Cerebellar cortex (tissue), 1 donor: ENCODE results near the gene RHBDL1.
A peak's percentile ranks its signal among the peaks of the same experiment; 100 is the strongest.

Source experiments
- DNase-seq: peaks from one replicate; pipeline ENCODE4 v3.0.0-alpha.2; 2015; ENCODE audit warnings: low spot score

RHBDL1 gene

DNA sequence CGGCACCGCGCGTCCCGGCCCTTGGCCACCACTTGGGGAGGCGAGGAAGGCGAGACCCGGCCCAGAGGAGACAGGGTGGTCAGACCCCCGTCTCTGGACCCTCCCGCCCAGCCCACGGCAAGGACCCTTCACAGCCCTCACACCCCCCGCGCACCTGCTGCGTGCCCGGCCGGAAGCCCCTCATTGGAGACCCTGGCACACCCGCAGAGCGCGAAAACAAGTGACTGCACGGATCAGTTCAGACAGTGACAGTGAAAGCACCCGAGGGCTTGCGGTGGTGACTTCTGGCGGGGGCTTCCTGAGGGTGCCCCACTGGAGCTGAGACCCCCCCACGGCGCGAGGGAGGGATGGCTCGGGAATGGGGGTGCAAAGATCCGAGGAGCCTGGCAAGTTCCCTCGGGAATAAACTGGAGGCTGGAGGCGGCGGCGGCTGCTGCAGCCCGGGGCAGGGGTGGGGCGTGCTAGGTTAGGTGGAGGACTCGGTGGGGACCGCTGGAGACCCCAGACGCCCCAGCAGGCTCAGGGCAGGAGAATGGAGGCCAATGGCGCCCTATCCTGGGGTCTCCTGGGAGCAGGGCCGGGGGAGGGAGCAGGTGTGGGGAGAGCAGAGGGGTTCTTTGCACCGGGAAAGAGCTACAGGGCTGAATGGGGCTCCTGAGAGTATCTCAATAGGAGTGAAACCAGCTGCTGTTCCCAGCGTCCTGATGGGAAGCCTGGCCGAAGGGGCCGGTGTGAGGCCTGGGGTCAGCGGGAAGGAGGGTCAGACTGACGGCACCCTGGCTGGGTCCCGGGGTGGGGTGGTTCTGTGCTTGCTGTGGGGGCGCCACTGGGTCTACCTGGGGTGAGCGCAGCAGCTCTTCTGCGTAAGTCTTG, 31.0 kb downstream of the RHBDL1 start:
- DNase-seq, result peak; percentile 56

DNA sequence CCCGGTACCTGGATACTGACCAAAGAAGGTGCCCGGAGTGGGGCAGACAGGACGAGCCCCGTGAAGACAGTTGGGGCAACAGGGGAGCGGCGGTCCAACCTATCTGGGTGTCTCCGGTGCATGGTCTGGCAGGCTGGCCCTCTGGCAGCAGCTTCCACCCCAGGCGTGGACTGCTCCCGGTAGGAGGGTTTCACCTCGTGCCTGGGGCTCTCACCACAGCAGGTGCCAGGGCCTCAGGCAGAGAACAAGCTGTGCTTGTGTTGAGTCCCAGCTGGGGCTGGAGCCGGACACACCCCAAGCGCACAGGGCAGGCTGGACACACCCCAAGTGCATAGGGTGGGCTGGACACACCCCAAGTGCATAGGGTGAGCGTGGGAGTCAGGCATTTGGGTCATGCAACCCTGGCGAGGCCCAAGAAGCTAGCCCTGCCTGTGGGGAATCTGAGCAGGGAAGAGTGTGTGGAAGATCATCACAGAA, 31.6 kb downstream of the RHBDL1 start:
- DNase-seq, result no peak

DNA sequence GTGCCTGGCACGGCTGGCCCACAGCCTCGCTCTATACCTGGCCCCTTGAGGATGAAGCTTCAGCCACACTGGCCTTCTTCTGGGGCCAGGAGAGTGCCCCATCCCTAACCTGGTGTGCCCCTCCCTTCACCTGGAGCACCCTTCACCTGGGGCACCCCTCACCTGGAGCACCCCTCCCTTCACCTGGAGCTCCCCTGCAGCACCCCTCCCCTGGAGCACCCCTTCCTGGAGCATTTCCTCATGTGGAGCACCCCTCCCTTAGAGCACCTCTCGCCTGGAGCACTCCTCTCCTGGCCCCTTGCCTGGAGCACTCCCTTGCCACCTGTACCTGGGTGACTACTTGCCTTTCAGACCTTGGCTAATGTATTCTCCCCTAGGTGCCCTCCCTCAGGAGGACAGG, 32.5 kb downstream of the RHBDL1 start:
- DNase-seq, result no peak

DNA sequence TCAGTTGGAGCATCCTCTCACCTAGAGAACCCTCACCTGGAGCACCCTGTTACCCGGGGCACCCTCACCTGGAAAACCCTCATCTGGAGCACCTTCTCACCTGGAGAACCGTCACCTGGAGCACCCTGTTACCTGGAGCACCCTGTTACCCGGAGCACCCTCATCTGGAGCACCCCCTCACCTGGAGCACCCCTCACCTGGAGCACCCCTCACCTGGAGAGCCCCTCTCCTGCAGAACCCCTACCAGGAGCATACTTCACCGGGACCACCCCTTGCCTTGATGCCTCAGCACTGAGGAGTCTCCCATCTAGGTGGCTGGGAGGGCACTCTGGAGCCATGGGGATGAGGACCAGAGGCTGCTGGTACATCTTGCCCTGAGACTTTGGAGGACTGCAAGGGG, 33.5 kb downstream of the RHBDL1 start:
- no peak for DNase-seq

DNA sequence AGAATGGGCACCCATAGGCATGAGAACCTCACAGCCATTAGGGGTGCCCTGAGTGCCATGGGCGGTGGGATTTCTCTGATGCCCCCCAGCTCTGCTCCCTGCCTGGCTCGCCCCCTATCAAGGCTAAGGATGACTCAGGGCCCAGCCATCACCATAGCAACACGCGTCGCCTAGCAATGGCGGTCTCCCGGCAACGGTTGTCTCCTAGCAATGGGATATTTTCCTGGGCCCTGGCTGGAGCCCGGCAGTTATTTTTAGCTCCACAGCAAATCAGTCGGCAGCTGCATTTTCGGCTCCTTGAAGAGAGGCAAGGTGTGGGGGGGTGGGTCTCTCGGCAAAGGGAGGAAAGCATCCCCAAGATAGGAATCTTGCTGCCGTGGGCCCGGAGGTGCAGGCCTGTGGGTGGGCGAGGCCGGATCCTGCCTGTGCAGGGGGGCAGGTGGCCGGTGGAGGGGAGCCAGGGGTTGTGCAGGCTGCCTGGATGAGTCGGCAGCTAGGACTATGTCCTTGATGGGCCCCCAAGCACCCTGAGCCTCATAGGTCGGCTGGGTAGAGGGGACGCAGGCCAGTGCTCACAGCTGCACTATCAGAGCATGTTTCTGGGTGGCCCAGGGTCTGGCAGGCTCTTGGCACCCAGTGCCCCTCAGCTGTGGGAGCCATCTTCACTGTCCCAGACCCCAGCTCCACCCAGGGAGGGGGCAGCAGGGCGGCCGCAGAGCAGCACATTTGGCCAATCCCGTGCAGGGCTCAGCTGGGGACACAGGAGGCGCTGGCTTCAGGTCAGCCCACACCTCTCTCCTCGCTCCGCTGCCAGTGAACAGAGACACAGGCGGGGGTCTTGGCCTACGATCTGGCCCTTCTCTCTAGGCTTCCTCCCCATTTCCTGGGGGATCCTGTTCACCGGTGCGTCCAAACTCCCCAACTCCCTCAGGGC, 34.4 kb downstream of the RHBDL1 start:
- DNase-seq, result peak; percentile 98

DNA sequence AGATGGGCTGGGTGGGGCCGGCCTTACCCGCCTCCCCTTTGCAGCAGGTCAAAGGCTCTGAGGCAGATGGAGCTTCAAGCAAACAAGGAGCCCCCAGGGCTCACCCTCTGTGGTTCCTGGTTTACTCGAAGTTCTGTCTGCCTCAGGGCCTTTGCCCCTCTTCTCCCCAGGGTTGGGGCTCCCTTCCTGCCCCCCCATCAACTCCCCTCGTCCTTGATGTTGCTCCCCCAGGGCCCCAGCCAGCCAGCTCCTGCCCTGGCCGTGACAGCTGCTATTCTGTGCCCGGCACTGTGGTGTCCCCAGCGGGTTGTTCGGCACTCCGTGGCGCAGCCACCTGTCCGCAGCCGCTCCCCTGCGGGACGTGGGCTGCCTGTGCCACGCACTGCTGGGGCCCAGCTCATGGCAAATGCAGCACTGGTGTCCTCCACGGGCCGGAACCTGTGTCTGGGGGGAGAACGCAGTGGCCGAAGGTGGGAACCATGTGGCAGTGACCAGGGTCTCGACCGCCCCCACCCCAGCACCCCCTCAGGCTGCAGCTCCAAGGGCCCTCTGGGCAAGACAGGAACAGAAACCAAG, 35.1 kb downstream of the RHBDL1 start:
- DNase-seq, result no peak

DNA sequence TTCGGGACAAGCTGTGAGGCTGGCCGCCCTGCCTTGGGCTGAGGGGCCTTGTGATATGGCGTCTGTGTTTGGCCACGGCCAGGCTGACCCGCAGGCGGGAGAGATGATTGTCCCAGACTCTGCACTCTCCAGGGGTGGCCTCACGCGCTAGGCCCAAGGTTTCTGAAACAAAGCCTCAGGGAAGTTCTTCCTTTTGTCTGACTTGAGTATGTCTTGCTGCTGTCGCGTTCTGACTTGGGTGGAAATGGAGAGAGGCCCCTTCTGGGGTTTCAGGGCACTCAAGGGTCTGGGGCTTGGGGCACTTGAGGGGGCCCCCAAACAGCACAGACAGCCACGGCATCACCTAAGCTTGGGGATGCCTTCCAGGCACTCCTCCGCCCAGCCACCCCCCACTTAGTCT, 35.6 kb downstream of the RHBDL1 start:
- no peak for DNase-seq

DNA sequence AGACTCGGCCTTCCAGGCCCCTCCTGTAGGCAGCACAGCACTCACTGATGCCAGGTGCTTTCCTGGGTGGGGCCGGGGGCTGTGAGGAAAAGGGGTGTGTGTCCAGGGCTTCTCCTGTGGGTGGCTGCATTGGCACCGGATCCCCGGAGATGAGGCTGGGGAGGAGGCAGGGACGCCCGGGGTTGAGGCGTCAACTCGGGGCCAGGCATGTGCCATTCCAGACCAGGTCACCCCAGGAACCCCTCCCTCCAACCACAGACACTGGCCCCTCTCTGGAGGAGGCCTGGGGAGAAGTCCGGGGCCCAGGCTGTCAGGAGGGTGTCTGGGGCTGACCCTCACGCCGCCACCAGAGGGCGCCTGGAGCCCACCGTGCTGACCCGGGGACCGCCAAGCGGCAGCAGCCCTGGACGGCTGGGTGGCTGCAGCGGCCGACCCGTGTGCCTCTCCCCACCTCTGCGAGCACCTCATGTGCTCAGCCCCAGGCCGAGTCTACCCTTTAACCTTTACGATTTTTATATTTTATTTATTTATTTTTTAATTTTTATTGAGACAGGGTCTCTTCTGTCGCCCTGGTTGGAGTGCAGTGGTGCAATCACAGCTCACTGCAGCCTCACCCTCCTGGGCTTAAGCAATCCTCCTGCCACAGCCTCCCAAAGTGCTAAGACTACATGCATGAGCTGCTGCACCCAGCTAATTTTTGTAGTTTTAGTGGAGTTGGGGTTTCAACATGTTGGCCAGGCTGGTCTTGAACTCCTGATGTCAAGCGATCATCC, 36.3 kb downstream of the RHBDL1 start:
- peak; percentile 78 for DNase-seq

DNA sequence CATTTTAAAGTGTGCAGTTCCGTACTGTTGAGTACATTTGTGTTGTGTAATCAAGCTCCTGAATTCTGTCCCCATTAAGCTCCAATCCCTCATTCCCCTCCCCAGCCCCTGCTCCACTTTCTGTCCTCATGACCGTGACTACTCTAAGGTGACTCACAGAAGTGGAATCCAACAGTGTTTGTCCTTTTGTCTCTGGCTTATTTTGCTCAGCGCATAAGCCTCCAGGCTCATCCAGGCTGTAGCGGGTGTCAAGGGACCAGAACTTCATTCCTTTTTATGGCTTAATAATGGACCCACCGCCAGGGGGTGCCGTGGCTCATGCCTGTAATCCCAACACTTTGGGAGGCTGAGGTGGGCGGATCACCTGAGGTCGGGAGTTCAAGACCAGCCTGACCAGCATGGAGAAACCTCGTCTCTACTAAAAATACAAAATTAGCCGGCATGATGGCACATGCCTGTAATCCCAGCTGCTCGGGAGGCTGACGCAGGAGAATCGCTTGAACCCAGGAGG, 37.3 kb downstream of the RHBDL1 start:
- DNase-seq, result peak; percentile 84

DNA sequence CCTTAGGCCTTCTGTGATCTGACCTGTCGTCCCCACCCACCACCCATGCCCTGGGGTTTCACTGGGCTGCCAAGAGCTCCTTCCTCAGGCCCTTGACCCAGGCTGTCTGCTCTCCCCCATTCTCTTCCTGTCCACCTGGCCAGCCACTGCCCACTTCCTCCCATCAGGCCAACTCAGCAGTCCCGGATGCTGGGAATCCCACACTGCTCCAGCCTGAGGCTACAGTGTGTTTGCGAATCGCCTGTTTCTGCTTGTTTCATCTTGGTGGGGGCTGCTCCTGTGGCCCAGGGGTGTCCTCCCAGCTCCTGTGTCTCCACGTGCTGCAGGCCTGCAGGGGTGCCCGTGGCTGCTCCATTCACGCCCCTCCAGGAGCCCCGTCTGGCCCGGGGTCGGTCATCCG, 38.6 kb downstream of the RHBDL1 start:
- DNase-seq, result no peak

DNA sequence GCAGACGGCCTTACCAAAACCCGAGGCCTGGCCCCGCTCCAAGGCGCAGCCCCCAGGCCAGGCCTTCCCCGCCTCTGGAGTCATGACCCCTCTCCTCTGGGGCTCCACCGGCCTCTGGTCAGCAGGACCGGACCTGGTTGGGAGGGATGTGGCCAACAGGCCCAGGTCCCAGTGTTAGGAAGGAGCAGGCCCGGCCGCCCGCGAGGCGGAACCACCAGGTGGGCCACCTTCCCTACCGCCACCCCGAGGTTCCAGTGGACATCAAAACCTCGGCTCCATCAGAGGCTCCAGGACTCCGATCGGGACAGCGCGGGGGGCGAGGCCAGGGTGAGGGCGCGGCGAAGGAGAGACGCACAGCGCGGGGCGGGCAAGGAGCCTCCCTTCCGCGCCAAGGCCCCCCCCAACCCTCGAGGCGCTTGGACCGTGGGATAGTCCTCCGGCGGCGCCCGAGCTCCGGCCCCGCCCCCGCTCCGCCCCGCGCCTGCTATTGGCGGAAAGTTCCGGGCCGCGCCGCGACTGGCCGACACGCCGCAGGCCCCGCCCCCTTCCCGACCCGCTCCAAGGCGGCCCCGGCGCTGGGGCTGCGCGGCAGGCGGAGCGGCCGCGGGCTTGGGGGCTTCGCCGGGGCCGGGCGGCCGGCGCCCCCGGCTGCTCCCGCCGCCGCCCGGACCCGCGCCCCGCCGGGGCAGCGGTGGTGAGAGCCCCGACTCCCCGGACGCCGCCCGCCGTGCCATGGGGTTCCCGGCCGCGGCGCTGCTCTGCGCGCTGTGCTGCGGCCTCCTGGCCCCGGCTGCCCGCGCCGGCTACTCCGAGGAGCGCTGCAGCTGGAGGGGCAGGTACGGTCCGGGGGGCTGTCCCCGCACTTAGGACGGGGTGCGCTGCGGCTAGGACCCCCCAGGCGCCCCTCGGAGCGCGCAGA, 39.3 kb downstream of the RHBDL1 start, which contains the start of gene METRN:
TSS of gene METRN (plus strand) at position 561 of the 919 bp plus-strand sequence. CDS start at position 733, 172 bp downstream.
- DNase-seq, result peak; percentile 82

DNA sequence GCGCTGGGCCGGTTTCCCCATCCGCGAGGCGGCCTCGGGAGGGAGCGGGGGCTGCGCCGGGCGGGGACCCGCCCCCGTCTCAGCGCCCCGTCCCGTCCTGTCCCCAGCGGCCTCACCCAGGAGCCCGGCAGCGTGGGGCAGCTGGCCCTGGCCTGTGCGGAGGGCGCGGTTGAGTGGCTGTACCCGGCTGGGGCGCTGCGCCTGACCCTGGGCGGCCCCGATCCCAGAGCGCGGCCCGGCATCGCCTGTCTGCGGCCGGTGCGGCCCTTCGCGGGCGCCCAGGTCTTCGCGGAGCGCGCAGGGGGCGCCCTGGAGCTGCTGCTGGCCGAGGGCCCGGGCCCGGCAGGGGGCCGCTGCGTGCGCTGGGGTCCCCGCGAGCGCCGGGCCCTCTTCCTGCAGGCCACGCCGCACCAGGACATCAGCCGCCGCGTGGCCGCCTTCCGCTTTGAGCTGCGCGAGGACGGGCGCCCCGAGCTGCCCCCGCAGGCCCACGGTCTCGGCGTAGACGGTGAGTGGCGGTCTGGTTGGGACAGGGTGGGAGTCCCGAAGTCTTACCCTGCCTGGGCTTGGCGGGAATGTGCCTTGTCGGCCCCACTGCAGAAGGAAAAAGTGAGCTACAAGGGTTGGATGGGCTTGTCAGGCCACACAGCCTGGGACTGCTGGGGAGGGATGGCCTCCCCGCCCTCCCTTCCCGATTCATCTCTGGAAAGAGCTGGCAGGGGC, 40.2 kb downstream of the RHBDL1 start:
- no peak for DNase-seq

DNA sequence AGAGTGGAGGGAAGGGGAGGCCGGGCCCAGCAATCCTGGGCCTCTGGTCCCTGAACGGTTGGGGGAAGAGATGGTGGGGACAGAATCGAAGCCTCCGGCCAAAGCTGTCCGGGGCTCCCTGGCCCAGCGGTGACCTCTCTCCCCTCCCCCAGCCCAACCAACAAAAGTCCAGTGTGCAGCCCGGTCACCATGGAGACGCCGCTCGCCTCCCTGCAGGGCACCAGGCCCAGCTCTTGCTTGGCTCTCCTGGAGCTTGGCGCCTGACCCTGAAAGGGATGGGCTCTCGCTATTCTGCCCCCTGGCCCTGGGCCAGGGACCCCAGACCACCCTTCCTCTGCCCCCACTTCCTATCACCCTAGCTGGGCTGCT, 40.7 kb downstream of the RHBDL1 start:
- DNase-seq, result peak; percentile 81

DNA sequence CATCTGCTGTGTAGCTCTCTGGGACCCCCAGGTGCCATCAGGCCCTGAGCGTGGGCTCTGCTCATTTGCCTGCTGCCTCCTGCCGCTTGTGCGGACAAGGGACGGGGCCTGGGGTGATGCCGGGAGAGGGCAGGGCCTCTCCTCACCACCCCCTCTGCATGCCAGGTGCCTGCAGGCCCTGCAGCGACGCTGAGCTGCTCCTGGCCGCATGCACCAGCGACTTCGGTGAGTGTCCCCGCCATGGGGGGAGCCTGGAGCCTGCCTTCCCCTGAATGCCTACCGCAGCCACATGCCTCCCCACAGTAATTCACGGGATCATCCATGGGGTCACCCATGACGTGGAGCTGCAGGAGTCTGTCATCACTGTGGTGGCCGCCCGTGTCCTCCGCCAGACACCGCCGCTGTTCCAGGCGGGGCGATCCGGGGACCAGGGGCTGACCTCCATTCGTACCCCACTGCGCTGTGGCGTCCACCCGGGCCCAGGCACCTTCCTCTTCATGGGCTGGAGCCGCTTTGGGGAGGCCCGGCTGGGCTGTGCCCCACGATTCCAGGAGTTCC, 41.4 kb downstream of the RHBDL1 start:
- no peak for DNase-seq

DNA sequence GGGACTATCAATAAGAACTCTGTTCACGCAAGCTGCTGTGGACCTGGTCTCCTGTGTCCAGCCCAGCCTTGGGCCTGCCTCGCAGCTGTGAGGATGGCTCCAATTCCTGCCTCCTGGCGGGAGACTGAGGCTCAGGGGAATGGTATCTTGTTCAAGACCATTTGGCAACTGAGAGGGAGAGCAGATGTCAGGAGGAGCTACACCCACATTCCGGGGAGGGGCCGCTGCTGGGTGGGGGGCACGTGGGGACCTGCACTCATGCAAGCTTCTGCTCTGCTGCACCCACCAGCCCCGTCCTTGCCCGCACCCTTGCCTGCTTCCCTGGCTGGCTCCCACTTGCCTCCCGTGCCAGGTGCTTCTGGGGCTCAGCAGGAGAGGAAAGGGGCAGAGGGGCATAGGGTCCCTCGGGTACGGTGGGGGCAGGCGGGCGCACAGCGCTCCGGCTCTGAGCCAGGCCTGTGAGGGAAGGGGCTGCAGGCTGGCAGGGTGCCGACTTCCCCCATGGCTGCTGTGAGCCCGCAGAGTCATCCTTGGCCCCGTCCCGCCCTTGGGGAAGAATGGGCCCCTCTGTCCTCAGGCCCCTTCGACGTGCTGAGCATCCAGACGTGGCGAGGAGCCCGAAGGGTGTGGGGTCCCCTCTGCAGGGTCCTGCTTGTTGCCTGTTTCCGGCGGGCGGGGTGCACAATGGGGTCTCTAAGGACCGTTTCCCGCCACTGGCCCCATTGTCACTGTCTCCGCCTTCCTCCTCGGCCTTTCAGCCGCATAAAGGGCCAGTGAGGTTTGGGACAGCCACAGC, 42.2 kb downstream of the RHBDL1 start:
- no peak for DNase-seq

DNA sequence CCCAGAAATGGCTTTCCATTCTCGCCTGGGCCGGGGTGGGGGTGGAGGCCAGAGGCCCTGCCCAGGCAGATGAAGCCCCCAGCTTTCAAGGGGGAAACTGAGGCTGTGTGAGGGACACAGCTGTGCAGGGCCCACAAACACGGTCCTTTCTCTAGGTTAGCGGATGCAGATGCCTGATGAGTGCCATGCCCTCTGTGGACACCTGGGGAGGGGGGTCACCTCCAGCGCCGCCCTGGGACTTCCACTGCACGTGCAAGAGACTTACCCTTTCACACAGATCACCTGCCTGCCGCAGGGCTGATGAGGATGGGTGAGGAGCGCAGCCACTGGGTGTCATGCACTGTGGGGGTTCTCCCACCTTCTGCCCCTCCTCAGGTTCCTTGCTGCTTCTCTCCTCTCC, 42.9 kb downstream of the RHBDL1 start:
- no peak for DNase-seq

DNA sequence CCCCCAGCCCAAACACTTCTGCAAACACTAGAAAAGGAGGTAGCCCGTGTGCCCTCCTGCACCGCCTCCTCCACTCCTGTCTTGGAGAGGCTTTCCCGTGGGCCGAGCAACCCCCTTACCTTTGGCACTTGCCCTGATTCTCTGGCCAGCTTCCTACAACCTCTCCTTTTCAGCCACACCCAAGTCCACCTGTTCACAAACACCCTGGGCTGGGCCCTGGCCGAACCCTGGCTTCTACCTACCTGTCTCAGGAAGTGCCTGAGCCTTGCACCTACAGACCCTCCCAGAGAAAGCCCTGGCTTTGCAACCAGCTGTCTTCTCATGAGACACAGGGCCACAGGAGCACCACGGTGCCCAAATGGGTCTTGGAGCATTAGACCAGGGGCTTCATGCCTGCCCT, 43.5 kb downstream of the RHBDL1 start:
- no peak for DNase-seq

DNA sequence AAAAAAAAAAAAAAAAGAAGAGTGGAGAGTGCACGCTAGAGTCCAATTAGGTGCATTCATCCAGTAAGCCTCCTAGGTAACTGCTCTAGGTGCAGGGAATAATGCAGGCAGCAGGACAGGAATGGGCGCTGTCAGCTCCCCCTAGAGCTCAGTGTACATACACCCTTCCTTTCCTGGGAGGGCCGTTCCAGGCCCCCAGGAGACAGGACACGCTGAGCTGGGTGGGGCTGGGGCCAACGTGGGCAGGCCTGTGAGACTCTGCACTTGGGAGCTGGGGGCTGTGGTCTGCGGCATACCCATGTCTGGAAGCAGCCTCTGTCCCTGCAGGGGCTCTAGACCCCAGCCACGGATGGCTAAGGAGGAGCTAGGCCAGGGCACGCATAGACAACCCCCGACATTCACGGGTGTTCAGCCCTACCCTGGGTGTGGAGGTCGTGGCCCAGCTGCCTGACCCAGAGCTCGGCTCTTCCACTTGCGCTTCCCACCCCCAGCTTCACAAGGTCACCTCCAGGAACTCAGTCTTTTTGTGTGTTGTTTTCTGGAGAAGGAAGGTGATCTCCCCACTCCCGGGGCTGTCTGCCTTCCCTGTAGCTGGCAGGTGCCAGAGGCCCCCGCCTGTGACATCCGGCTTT, 44.5 kb downstream of the RHBDL1 start:
- DNase-seq, result peak; percentile 69
